Neural cell (in vitro differentiated cells): ENCODE results near the gene TEX101.
"Not testable (repeated sequence)": the region's sequence is repeated elsewhere in the genome, so short reads cannot be mapped to it uniquely, and the experiment has no call there.

ENCODE experiments used
- EP300 ChIP-seq: fragments of 450-650 bp; conservative IDR thresholded peaks from 2 replicates; pipeline ENCODE4 v1.6.1; 2014; ENCODE audit warnings: antibody characterized with exemption, mild to moderate bottlenecking, moderate library complexity; ENCODE audit not compliant: poor library complexity, severe bottlenecking
- EZH2 ChIP-seq: fragments of 200-600, 300-800 bp; shearing (Covaris generic), sonication (generic); IDR thresholded peaks from 2 replicates; pipeline ENCODE4 v1.6.1; 2014; ENCODE audit warnings: antibody characterized with exemption, low read length, borderline replicate concordance, mild to moderate bottlenecking; ENCODE audit not compliant: insufficient read depth, poor library complexity, severe bottlenecking
- POLR2AphosphoS5 ChIP-seq: IDR thresholded peaks from 2 replicates; pipeline ENCODE4 v1.6.1; 2012
- RAD21 ChIP-seq: fragments of 450-650 bp; conservative IDR thresholded peaks from 2 replicates; pipeline ENCODE4 v1.6.1; 2014; ENCODE audit warnings: antibody characterized with exemption, mild to moderate bottlenecking, moderate library complexity
- TF ChIP-seq, protein P1 (sequence below): fragments of 450-650 bp; IDR thresholded peaks from 2 replicates; pipeline ENCODE4 v1.5.1; 2014; ENCODE audit warnings: antibody characterized with exemption, mild to moderate bottlenecking, moderate library complexity; ENCODE audit not compliant: poor library complexity, severe bottlenecking
- TF ChIP-seq, protein P2 (sequence below): IDR thresholded peaks from 2 replicates; pipeline ENCODE4 v1.6.1; 2012; ENCODE audit warnings: borderline replicate concordance

DNA sequence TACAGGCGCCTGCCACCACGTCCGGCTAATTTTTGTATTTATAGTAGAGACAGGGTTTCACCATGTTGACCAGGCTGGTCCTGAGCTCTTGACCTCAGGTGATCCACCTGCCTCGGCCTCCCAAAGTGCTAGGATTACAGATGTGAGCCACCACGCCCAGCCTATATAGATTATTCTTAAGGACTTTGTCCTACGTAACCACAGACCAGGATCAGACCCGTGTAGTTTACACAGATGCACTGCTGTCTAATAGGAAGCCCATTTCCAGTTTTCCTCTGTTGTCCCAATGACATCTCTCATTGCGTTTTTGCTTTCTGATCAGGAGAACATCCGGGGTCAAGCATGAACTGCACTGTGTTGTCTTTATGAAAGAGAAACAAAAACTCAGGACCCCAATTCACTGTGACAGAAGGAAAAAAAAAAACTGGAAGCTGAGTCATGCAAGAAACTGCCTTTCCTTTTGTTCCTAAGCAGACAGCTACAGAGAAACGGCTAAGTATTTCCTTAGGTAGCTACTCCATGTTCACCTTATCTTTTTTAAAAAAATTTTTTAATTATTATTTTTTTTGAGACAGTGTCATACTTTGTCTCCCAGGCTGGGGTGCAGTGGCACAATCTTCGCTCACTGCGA is 32.0 kb upstream of the TEX101 start:
- not testable (repeated sequence) for TF ChIP-seq POLR2AphosphoS5, EP300, RAD21, EZH2
- TF ChIP-seq, protein P1, sequence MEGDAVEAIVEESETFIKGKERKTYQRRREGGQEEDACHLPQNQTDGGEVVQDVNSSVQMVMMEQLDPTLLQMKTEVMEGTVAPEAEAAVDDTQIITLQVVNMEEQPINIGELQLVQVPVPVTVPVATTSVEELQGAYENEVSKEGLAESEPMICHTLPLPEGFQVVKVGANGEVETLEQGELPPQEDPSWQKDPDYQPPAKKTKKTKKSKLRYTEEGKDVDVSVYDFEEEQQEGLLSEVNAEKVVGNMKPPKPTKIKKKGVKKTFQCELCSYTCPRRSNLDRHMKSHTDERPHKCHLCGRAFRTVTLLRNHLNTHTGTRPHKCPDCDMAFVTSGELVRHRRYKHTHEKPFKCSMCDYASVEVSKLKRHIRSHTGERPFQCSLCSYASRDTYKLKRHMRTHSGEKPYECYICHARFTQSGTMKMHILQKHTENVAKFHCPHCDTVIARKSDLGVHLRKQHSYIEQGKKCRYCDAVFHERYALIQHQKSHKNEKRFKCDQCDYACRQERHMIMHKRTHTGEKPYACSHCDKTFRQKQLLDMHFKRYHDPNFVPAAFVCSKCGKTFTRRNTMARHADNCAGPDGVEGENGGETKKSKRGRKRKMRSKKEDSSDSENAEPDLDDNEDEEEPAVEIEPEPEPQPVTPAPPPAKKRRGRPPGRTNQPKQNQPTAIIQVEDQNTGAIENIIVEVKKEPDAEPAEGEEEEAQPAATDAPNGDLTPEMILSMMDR, result not testable (repeated sequence)
- TF ChIP-seq, protein P2, sequence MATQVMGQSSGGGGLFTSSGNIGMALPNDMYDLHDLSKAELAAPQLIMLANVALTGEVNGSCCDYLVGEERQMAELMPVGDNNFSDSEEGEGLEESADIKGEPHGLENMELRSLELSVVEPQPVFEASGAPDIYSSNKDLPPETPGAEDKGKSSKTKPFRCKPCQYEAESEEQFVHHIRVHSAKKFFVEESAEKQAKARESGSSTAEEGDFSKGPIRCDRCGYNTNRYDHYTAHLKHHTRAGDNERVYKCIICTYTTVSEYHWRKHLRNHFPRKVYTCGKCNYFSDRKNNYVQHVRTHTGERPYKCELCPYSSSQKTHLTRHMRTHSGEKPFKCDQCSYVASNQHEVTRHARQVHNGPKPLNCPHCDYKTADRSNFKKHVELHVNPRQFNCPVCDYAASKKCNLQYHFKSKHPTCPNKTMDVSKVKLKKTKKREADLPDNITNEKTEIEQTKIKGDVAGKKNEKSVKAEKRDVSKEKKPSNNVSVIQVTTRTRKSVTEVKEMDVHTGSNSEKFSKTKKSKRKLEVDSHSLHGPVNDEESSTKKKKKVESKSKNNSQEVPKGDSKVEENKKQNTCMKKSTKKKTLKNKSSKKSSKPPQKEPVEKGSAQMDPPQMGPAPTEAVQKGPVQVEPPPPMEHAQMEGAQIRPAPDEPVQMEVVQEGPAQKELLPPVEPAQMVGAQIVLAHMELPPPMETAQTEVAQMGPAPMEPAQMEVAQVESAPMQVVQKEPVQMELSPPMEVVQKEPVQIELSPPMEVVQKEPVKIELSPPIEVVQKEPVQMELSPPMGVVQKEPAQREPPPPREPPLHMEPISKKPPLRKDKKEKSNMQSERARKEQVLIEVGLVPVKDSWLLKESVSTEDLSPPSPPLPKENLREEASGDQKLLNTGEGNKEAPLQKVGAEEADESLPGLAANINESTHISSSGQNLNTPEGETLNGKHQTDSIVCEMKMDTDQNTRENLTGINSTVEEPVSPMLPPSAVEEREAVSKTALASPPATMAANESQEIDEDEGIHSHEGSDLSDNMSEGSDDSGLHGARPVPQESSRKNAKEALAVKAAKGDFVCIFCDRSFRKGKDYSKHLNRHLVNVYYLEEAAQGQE, result not testable (repeated sequence)
